Esophagus squamous epithelium (tissue), 5 donors: ENCODE data around the gene NRXN3. TPM values are rescaled to one million over a fixed set of nuclear protein-coding genes. Genes with fewer than 3 reads are reported as not detected.

ENCODE experiments used
- DNase-seq: peaks from one replicate; lab custom pipeline; 2025; lab: John Stamatoyannopoulos, UW
- H3K27ac ChIP-seq, 4 donors: fragments of 200-600 bp; sonication (generic); one replicate each; pipeline ENCODE4 v1.5.1; 2016 to 2019; ENCODE audit warnings: mild to moderate bottlenecking in 1 of 4
- H3K27me3 ChIP-seq, 4 donors: fragments of 200-600 bp; sonication (generic); 1 replicate in 3 of 4; 2 replicates in 1 of 4; pipeline versions ENCODE4 v1.5.1 to v1.6.0; 2017 to 2021; ENCODE audit warnings: antibody characterized with exemption in 1 of 4
- H3K36me3 ChIP-seq, 3 donors: fragments of 200-600 bp; sonication (generic); one replicate each; pipeline ENCODE4 v1.5.1; 2016 to 2019
- H3K4me1 ChIP-seq, 3 donors: fragments of 200-600 bp; sonication (generic); one replicate each; pipeline ENCODE4 v1.5.1; 2017 to 2019
- H3K4me3 ChIP-seq, 4 donors: fragments of 200-600 bp; sonication (generic); 1 replicate in 3 of 4; 2 replicates in 1 of 4; pipeline ENCODE4 v1.5.1; 2016 to 2019; ENCODE audit warnings: mild to moderate bottlenecking in 2 of 4, moderate library complexity in 1 of 4
- H3K9me3 ChIP-seq, 3 donors: fragments of 200-600 bp; sonication (generic); one replicate each; pipeline ENCODE4 v1.5.1; 2016 to 2019
- POLR2A ChIP-seq, 4 donors: fragments of 450-650 bp; IDR thresholded peaks; one replicate each; pipeline ENCODE4 v1.6.1; 2017; ENCODE audit warnings: antibody characterized with exemption in 4 of 4, mild to moderate bottlenecking in 4 of 4, moderate library complexity in 3 of 4
- WGBS, 2 donors: methylation state at CpG; one replicate each; pipeline ENCODE4 v1.1.5; 2018; 5-methylcytosine and 5-hydroxymethylcytosine counted together
- intact Hi-C: fragments of 100-400 bp; cut with DNase I; formaldehyde crosslinking; loops from one replicate; pipeline ENCODE4 v1.15.0; 2022
- total RNA-seq, 4 donors: library from RNA; depleted of rRNA; stranded (reverse); fragments of >200 nt; gene quantifications; one replicate each; pipeline ENCODE4 v1.1.0, GENCODE V29; 2016
- TF ChIP-seq, protein P1 (sequence below), 6 experiments: fragments of 450-650 bp in 4 of 6; fragments of 200-600 bp in 2 of 6; sonication (generic) in 2 of 6; IDR thresholded peaks; one replicate each; pipeline ENCODE4 v1.5.1; 2016 to 2019; ENCODE audit warnings: antibody characterized with exemption in 6 of 6, mild to moderate bottlenecking in 4 of 6, moderate library complexity in 4 of 6
- donor health status: DM: yes; HTN: yes; CAD: no.

NRXN3 gene
- total RNA-seq, 4 donors from 2014 or later, result 0.30 to 15.8 (median 1.5) TPM

DNA sequence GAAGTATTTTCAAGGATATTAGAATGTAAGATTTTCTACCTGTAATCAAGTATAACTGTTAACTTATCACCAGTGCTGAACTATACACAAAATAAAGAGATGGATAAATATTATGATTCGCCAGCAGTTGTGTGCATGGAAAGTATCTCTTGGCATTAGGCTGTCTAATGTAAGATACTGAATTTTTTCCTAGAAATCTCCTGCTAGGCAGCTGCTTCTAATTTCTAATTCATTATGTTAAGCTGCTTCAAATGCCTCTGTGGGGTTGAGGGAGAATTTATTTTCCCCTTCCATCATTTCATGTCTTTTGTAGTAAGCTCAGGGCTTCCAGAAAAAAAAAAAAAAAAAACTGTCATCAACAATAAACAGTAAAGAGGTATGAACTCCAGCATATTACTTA is 1525.1 kb downstream of the NRXN3 start:
- DNase-seq, result no peak
- H3K27me3 ChIP-seq, result no peaks in the 10 kb centered on the region
- H3K27ac ChIP-seq, result no peak overlapping the region
- H3K4me1 ChIP-seq, result no peaks in the 10 kb centered on the region
- H3K4me3 ChIP-seq, result no peak overlapping the region
- TF ChIP-seq POLR2A (IDR thresholded peaks at IDR 0.05), result no peak
- TF ChIP-seq, protein P1, sequence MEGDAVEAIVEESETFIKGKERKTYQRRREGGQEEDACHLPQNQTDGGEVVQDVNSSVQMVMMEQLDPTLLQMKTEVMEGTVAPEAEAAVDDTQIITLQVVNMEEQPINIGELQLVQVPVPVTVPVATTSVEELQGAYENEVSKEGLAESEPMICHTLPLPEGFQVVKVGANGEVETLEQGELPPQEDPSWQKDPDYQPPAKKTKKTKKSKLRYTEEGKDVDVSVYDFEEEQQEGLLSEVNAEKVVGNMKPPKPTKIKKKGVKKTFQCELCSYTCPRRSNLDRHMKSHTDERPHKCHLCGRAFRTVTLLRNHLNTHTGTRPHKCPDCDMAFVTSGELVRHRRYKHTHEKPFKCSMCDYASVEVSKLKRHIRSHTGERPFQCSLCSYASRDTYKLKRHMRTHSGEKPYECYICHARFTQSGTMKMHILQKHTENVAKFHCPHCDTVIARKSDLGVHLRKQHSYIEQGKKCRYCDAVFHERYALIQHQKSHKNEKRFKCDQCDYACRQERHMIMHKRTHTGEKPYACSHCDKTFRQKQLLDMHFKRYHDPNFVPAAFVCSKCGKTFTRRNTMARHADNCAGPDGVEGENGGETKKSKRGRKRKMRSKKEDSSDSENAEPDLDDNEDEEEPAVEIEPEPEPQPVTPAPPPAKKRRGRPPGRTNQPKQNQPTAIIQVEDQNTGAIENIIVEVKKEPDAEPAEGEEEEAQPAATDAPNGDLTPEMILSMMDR (IDR thresholded peaks at IDR 0.05), result no peak
- WGBS, 2 donors, result 67 to 76% methylated on average over 1 of the region's 1 CpG
- intact Hi-C loops, result no loop called here
- no peaks in the 10 kb centered on the region for H3K36me3 ChIP-seq
- no peaks in the 10 kb centered on the region for H3K9me3 ChIP-seq

DNA sequence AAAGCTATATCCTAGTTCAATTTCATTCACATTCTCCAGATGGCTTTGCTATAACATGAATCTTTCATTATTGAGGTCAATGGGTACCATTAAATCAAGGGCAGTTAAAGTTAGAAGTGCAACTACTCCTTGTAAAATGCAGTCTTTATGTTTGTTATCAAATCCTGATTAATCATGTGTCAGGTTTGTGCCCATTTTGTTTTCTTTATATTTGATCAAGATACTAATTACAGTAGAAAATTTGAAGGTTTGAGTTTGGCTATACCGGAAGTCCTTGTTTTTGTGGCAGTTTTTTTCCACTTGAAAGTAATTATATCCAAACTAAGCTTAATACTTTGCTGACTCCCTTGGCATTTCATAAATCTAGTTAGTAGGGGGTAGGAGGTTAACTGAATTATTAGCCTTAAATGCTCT is 1528.1 kb downstream of the NRXN3 start:
- H3K27ac ChIP-seq, result no peak overlapping the region
- no peaks in the 10 kb centered on the region for H3K4me1 ChIP-seq
- TF ChIP-seq, protein P1 (IDR thresholded peaks at IDR 0.05), result no peak
- no peak for TF ChIP-seq POLR2A (IDR thresholded peaks at IDR 0.05)
- intact Hi-C loops, result no loop called here
- 73 to 92% methylated on average over 1 of the region's 1 CpG for WGBS, 2 donors
- no peak for DNase-seq
- no peaks in the 10 kb centered on the region for H3K9me3 ChIP-seq
- no peaks in the 10 kb centered on the region for H3K36me3 ChIP-seq
- no peak overlapping the region for H3K4me3 ChIP-seq
- no peaks in the 10 kb centered on the region for H3K27me3 ChIP-seq

DNA sequence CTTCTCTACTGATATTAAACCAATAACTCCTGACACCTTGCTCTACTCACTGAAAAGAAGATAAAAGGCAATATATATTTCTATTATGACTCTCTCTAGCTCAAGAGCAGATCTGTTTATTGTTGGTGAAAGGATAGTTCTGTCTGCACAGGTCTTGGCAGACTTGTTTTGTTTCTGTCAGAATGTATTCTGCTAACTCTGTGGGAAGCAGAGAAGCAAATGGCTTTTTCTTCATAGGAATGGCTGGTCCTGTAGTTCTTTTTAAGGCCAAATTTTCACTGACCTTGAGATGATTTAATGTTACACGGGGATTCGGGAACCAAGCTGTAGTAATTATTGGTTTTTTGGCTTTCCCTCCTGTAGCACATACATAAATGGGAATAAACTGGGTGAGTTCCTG is 1529.0 kb downstream of the NRXN3 start:
- intact Hi-C loops, result no loop called here
- H3K27ac ChIP-seq, result no peak overlapping the region
- H3K27me3 ChIP-seq, result no peaks in the 10 kb centered on the region
- DNase-seq, result no peak
- 81 to 83% methylated on average over 2 of the region's 2 CpGs for WGBS, 2 donors
- H3K4me3 ChIP-seq, result no peak overlapping the region
- H3K9me3 ChIP-seq, result no peaks in the 10 kb centered on the region
- TF ChIP-seq, protein P1 (IDR thresholded peaks at IDR 0.05), result no peak
- no peak for TF ChIP-seq POLR2A (IDR thresholded peaks at IDR 0.05)
- H3K36me3 ChIP-seq, result no peaks in the 10 kb centered on the region
- H3K4me1 ChIP-seq, result no peaks in the 10 kb centered on the region

DNA sequence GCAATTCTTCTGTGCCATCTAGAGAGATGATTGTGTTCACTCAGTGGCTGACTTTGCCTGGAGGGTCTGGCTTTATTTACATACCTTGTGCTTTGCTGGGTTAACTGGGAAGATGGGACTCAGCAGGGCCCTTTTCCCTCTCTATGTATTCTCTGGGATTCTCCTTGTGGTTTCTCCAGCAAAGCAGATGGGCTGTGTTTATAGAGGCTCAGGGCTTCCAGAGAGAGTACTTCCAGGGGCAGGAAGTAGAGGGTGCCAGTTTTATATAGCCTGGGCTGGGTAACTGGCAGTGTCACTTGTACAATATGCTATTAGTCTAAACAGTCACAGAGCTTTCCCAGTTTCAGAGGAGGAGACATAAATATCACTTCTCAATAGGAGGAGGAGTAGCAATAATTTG is 1531.2 kb downstream of the NRXN3 start:
- H3K4me1 ChIP-seq, result no peaks in the 10 kb centered on the region
- no peak overlapping the region for H3K4me3 ChIP-seq
- intact Hi-C loops, result no loop called here
- no peak for DNase-seq
- H3K36me3 ChIP-seq, result no peaks in the 10 kb centered on the region
- TF ChIP-seq POLR2A (IDR thresholded peaks at IDR 0.05), result no peak
- TF ChIP-seq, protein P1 (IDR thresholded peaks at IDR 0.05), result no peak
- no peaks in the 10 kb centered on the region for H3K27me3 ChIP-seq
- H3K27ac ChIP-seq, result no peak overlapping the region
- no peaks in the 10 kb centered on the region for H3K9me3 ChIP-seq

DNA sequence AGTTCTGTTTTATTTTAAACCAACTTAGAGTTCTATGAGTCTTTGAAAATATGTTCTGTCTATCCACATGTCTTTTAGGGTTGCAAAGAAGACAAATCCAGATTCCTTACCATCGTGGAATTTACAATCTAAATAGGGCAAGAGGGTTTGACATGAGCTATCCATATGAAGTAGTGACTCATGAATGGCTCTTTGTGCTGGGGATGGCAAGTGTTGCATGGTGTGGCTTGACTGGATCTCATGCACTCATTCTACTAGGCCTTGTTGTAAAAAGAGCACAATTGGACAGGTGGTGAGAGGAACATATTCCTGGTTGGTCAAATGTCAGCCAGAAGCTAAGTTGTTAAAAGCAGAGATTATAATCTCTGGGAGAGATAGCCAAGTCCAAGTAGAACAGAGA is 1532.0 kb downstream of the NRXN3 start:
- H3K27ac ChIP-seq, result no peak overlapping the region
- intact Hi-C loops, result no loop called here
- no peaks in the 10 kb centered on the region for H3K9me3 ChIP-seq
- no peaks in the 10 kb centered on the region for H3K4me1 ChIP-seq
- no peak for DNase-seq
- no peaks in the 10 kb centered on the region for H3K27me3 ChIP-seq
- no peak overlapping the region for H3K4me3 ChIP-seq
- TF ChIP-seq, protein P1 (IDR thresholded peaks at IDR 0.05), result no peak
- no peak for TF ChIP-seq POLR2A (IDR thresholded peaks at IDR 0.05)
- H3K36me3 ChIP-seq, result no peaks in the 10 kb centered on the region
- WGBS, 2 donors, result 77 to 78% methylated on average over 1 of the region's 1 CpG
